Activated CD4-positive, alpha-beta T cell treated with anti-CD3 and anti-CD28 coated beads, Interleukin-2, amount 50 U/mL, for 48 hours (primary cell): Measurements from ENCODE around the gene GOLGA7B.

Experiments
- DNase-seq, 2 experiments: peaks; one replicate each; pipeline ENCODE4 v3.0.0-alpha.2; 2020

GOLGA7B gene

DNA sequence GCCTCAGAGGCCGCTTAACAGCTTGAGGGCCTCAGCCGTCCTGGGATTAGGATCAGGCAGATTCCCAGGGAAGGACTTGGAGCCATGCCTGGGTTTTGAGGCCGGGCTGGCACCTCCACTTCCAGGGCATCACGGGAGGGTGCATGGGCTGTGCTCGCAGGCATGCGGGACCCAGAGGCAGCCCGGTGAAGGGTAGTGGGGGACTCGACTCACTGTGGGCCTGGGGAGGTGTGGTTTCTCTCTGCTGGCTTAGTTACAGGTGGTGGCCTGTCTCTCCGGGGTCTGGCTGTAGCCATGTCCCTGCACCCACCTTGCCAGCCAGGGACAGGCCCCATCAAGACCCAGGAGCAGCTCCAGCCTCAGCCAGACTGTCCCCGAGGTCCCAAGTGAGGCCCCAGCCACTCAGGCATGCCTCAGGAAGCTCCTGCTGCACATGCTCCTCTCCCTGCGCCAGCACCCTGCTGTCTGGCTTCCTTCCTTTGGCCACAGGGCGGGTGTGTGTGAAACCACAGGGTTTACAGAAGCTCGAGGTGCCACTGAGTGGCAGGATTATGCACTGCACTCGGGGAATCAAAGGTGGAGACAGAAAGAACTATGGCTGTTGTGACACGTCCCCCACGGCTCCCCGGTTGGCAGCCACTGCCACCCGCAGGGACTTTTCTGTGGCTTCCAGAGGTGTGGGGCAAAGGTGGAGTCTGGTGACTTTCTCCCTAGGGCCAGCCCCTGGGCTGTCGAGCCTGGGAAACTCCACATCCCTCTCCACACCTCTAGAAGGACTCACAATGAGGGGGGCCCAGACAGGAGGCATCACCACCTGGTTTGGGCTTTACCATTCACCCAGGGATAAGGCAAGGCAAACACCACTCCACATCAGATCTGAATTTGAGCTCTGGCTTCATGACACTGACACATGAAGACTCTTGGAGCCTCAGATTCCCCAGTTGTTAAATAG lies 19.7 kb downstream of the GOLGA7B start:
- DNase-seq = peak; percentile 83 to 87

DNA sequence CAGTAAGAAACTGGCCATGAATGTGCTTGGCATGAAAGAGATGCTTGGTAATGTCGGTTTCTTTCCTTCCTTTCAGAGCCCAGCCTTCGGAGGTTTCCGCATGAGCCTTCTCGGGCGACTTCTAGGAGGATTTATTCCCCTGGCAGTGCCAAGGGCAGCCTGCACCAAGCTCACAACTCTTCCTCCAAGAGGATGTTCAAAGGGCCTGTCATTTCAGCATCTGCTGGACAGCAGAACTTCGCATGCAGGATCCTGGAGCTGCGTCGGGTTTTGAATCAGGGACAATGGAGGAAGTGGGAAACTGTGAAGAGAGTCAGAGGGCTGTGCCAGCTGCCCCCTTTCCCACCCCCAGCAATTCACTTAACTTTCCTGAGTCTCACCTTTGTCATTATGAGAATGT lies 21.3 kb downstream of the GOLGA7B start:
- DNase-seq = no peak

DNA sequence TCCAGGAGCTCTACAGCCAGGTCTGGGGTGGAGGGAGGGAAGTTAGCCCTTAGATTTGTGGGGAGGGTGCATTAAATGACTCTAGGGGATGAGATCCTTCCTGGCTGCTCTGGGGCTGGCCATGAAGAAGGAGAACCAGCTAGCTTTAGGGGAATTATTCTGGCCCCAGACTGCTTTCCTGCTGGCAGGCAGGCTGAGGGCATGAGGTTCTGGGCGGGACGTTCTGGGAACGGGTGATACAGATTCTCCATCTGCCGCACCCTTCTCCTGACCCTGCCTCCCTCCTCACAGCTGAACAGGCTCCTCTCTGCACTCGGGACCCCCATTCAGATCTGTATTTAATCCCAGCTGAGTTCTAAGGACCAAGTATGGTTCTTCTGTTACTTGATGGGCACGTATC lies 23.9 kb downstream of the GOLGA7B start:
- no peak for DNase-seq

DNA sequence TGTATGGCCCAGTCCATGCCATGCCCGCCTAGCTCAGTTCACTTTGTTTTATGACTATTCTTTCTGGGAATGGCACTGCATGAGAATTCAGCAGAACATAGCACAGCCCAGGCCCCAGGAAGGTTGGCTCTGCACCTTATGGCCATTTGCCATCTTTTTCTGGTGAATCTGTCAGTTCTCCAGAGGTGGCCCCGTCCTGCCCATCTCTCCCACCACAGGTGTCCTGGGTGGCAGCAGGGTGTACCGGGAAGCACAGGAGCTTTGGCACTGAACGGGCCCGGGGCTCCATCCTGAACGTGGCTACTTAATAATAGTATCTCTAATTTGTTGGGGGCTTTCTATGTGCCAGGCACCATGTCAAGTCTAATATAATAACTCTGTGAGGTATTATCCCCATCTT lies 24.7 kb downstream of the GOLGA7B start:
- DNase-seq = no peak

DNA sequence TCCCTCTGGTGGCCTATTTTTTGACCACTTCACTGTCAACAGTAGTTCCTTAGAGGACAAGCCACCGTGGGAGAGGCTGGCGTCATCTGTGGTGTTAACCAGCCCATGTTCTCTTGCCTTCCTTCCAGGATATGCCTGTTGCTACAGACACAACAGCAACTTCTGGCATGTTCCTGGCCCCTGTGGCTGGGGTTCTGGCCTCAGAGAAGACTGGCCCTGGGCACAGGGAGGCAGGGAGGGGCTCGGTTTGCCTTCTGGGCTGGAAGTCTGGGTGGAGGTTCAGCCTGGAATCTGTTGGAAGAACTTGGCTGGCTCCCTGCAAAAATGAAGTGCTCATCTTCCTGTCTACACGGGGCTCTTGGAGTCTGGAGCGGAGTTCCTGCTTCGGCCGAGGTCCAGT lies 25.7 kb downstream of the GOLGA7B start:
- DNase-seq = no peak

DNA sequence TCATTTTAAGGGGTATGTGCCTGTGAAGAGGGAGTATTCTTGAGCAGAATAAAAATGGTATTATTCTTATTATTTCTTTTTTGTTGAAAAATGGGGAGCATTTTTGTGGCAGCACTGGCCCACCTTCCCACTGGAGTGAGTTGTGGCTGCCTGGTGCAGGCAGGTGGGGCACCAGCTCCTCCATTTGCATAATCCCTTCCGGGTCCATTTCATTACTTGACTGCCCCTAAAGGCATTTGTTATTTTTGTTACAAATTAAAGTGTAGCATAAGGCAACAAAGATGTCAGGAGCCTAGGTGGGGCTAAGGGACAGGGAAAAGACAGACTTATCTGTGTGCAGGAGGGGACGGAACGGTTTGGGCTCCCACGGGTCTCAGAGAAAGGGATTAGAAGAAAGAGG lies 26.8 kb downstream of the GOLGA7B start:
- no peak for DNase-seq

DNA sequence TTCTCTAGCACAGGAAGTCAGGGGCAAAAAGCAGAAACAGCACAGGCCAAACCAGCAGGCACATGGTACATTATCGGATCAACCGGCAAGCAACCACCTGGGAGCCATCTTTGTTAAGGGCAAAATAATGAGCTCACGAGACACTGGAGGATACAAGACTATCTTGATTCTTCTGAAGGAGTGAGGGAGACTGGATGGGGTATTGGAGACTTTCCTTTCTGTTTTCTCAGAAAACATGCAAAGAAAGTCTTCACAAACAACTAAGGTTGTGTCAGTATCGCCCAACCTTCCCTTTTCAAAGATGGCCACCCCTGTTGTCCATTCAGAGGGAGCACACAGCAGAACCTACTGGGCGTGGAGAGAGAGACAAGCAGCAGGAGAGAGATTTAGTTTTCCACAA lies 29.6 kb downstream of the GOLGA7B start:
- no peak for DNase-seq

DNA sequence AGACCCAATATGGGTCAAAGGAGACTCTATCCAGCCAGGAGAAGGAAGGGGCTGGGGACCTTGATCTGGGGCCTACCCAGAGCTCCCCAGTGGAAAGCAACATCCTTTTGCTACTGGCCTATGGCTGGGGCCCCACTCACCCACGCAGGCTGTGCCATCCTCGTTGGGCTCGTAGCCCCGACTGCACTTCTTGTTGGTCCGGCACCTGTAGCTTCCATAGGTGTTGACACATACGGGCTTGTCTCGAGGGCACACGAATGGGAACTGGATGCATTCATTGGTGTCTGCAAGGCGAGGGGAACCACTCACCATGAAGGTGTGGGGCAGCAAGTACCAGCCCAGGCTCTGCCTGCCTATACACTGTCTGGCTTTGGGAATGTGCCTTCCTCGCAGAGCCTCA lies 30.5 kb downstream of the GOLGA7B start:
- DNase-seq = no peak

DNA sequence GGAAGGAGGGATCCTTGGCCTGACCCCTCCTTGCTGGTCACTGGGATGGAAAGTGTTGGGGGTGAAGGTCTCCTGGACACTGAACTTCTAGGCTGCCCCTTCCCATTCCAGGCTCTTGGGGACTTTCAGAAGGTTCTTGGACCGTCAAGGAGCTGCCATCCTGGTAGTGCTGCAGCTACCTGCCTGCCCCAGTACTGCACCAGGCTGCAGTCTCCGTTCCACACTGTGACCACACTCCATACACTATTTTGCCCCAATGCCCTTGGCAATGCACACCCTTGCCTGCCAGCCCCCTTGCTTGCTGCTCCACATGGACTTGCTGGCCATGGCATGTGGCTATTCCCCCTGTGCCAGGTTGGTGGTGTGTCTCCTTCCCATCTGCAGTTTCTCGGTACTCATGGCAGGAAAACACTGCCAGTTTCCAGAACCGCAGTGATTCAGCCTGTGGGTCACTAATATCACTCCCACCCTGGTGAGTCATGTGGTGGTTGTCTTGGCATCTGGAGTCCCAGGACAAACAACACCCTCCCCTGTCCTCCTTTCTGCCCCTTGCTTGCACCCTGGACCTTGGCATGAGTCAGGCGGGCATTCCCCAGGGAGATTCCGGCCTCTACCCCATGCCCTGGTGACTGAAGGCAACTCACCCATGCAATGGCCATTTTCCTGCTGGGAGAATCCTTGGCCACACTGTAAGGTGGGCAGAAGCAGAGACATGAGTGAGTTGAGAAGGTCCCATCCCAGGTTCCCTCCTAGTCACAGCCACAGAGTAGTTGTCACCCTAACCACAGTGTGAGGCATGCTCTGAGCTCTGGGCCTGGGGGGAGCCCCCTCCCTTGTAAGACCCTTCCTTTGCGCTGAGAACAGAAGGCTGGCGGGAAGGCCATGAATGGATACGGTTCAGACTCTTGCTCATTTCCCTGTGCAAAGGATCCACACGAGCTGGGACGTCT lies 32.8 kb downstream of the GOLGA7B start:
- DNase-seq = peak; percentile 54 to 67

DNA sequence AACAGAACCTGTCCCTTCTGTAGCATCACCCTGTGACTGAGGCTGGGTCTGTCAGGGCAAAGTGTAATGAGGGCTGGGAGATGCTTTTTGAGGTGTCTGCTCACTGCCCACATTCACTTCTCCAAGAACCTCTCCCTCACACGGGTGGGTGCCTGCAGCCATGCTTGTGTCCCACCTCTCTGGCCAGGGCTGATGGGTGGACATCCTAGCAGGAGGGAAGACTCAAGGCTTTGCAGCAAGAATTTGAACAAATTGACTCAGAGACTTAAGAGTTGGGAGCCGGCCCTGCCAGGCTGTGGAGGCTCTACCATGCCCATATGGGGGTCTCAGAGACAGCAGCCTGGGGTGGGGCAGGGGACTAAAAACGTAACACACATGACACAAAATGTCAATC lies 33.4 kb downstream of the GOLGA7B start:
- no peak for DNase-seq

DNA sequence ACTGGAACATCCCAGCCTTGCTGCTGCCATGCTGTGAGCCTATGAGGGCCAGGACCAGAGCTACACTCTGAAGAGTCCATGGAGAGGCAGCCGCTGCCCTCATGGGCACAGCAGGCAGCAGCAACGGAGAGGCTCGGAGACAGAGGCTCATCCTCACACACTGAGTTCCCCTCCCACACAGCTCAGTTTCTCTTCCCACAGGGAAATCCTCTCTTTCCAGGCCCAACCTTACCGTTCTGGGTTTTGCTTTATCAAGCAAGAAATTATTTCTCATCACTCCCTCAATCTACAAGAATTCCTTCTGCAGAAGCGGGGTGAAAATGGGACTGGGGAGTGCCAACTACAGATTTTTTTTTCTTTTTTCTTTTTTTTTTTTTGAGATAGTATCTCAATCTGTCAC lies 36.6 kb downstream of the GOLGA7B start:
- no peak for DNase-seq

DNA sequence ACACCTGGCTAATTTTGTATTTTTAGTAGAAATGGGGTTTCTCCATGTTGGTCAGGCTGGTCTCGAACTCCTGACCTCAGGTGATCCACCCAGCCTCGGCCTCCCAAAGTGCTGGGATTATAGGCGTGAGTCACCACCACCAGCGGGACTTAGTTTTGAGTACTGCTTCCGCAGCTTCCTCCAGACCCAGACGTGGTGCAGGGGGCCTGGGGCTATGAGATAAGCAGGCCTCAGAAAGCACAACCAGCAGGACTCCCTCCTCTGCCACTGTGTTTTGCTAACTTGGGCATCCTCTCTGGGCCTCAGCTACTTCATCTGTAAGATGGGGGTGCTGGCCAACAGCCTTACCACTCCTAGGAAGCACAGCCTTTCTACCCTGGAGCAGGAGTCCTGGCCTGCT lies 37.8 kb downstream of the GOLGA7B start:
- no peak for DNase-seq

DNA sequence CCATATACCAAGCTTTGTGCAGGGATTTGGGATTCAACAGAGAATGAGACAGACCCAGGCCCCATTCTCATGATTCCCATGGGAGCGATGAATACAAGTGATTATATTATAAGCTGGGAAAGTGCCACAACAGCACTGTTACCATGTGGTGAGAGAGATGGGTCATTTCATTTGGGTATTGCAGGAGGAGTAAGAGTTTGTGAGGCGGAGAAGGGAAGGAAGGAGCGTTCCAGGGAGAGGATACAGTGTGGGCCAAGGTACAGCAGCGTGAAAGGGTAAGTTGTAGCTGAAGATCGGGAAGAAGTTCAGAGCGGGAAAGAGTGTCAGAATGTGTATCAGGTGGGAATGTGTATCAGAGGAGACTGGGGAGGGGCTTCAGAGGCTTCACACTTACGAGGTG lies 38.5 kb downstream of the GOLGA7B start:
- DNase-seq = no peak

DNA sequence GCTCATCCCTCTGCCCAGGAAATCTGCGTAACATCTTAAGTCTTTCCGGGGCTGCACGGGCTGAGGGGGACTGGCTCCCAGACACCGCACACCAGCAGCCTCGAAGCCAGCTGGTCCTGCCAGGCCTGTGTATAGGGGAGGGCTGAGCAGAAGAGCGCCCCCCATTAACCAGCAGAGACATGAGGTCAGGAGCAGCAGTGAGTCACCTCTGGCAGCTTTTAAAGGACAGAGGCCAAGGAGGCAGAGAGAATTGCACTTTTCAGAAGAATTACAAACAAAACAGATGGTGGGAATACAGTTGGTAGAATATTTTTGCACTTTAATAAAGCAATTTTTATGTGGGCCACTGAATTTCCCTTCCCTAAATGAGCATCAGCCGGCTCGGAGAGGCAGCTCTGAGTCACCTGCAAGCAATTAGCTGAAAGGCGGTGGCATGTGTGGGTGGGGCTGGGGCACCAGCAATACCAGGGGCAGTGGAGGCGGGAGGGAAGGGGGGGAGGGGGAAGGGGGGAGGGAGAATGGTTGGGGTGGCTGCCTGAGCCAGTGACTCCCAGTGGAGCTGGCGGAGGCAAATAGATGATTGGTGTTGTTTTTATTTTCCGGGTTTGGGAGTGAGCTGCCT lies 39.1 kb downstream of the GOLGA7B start:
- DNase-seq = peak; percentile 35 to 47

DNA sequence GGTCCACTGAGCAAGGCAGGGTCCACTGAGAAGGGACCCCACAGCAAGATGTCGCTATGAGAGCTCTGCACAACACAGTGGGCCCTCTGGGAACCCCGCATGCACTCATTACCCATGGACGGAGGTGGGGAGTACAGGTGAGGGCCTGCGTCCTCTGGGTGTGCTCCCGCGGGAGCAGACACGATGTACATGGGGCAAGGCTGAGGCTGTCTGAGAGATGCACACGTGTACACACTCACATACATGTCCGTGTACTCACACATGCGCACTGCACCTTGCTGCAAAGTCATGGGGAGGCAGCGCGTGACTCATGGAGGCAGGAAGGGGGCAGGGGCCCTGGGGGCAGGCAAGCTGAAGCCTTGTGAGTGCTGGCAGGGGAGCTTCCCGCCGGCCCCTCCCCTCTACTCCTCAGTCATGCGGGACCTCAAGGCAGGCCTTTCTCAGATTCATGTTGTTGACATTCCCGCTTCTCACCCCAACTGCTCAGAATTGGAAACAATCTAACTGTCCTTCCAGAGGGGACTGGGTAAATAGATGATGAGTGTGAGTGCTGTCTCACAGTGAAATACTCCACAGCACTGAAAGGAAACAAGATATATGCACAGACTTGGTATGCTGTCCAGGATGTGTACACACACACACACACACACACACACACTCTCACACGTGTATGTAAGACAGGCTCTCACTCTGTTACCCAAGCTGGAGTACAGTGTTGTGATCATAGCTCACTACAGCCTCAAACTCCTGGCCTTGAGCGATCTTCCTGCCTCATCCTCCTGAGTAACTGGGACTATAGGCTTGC lies 40.0 kb downstream of the GOLGA7B start:
- DNase-seq = peak; percentile 26 to 38

DNA sequence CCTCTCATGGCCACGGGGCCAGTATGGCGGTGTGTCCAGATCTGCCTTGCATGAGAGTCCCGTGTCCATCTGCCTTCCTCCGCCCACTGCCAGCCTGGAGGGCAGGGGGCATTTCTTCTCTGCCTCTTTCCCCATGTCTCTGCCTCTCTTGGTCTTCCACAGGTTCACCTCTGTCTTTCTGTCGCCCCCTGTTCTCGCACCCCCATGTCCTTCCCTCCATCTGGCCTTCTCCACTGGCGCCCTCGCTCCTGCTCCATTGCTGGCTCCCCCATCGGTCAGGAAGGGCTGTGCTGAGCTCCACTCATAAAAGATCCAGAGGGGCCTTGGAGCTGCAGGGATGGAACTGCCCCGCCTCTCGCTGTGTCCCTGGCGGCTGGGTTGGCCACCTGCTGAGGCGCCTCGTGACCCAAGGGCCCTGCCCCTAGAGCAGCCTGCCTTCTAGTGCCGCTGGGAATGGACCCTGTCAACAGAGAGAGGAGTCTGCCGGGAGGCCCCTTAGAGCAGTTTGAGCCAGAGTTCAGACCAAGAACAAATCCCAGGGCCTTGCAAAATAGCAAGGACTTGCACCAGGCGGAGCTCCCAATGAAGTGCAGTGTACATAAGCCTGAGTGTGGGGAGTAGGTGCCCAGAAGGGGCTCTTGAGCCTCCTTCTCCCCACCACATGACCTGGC lies 42.0 kb downstream of the GOLGA7B start:
- DNase-seq = no peak

DNA sequence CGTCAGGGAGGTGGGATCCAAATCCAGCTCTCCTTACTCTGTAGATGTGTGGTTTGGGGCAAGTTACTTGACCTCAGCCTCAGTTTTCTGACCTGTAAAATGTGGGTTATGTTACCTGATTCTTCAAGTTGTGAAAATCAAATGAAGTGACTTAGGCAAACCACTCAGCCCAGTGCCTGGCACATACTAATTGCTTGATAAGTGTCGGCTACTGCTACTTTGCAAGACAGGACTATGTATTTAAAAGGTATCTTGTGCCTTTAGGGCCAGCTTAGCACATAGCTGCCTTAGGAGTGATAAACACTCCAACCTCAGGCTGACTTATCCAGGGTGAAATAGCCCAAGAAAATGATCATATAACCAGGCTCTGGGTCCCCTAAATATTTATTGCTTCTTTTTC lies 42.9 kb downstream of the GOLGA7B start:
- no peak for DNase-seq

DNA sequence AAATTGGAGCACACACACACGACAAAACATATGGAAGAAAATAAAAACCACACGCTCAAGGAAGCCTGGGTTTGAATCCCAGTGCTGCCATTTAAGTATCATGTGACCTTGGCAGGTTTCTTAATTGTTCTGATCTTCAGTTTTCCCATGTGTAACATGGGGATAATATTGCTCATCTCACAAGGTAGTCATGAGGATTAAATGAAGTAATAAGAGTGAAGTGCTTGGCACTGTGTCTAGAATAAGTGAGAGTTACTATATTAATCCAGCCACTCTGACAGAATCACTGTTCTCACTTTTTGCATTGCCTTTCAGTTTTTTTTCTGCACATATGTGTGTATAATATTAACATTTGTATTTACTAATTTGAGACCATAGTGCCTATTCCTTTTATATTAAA lies 43.3 kb downstream of the GOLGA7B start:
- no peak for DNase-seq

DNA sequence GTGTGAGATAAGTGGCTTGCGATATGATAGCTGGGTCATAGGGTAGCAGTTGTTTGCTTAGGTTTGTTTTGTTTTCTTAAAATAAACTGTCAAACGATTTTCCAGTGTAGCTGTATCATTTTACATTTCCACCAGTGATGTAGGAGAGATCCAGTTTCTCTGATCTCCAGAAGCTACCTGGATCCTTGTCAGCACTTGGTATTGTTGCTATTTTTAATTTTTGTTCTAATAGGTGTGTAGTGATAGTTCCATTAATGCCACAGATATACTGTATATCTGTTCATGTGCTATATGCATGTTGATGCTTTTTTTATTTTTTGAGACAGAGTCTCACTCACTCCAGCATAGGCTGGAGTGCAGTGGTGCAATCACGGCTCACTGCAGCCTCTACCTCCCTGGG lies 44.4 kb downstream of the GOLGA7B start:
- DNase-seq = no peak

DNA sequence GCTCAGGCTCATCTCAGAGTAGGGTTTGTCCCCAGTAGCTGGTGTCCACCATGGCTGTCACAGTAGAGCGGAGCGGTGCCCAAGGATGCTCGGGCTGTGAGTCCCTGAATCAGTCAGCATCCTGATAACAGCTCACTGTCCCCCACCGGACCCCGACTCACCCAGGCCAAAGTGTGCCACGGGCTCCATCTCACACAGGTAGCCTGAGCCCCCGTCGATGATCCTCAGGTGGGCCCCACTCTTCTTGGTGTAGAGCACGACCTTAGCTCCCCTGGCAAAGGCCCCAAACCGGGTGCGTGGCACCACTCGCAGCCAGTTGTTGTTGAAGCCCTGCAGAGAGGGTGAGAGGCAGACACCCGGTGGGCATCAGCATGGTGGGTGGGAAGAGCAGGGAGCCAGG lies 45.4 kb downstream of the GOLGA7B start:
- DNase-seq = no peak

DNA sequence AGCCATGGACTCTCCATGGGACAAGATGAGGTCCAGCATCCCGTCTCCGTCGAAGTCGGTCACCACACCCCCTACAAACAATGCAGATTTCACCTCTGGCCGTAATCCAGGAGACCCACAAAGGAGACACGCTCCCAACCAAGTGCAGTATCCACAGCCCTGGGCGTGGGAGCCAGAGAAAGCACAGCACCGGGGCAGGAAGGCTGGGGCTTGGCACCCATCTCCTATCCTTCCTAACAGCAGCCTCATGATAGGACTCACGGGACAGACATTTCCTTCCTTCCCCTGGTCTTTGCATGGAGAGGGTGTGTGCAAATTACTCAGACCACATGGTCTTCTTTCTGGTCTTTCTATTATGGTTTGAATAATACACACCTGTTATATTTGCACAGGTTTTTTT lies 46.3 kb downstream of the GOLGA7B start:
- no peak for DNase-seq
